GM12865 (cell line): ENCODE measurements around the gene RBM44.

Source experiments
- DNase-seq: peaks from one replicate; pipeline ENCODE4 v3.0.0; 2010; ENCODE audit warnings: low read depth
- H3K4me3 ChIP-seq: 2 replicates; pipeline ENCODE4 v1.5.1; 2011; ENCODE audit warnings: mild to moderate bottlenecking, low read depth, low read length, control low read depth
- TF ChIP-seq, protein P1 (sequence below): IDR thresholded peaks from 2 replicates; pipeline ENCODE4 v1.5.1; 2011; ENCODE audit warnings: low read length, control low read depth, low read depth, inconsistent platforms; ENCODE audit not compliant: insufficient read depth; ENCODE audit errors: missing control alignments

RBM44 gene

DNA sequence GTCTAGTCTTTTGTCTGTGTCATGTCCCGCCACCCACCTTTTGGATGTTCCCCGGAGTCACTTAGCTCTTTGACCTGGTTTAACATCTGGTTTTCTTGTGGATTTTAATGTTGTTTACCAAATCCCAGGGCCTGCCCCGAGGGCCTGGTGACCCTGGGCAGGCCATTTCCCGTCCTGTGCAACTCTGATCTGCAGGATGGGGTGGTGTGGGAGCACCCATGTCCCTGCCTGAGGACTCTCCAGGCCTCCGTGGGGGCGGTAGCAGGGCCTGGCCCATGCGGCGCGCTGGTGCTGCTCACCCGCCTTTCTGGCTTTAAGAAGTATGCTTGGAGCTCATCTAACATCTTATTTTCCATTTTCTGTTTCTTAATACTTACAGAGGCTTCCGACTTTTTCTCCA is 71.5 kb downstream of the RBM44 start:
- no peak for DNase-seq
- TF ChIP-seq, protein P1, sequence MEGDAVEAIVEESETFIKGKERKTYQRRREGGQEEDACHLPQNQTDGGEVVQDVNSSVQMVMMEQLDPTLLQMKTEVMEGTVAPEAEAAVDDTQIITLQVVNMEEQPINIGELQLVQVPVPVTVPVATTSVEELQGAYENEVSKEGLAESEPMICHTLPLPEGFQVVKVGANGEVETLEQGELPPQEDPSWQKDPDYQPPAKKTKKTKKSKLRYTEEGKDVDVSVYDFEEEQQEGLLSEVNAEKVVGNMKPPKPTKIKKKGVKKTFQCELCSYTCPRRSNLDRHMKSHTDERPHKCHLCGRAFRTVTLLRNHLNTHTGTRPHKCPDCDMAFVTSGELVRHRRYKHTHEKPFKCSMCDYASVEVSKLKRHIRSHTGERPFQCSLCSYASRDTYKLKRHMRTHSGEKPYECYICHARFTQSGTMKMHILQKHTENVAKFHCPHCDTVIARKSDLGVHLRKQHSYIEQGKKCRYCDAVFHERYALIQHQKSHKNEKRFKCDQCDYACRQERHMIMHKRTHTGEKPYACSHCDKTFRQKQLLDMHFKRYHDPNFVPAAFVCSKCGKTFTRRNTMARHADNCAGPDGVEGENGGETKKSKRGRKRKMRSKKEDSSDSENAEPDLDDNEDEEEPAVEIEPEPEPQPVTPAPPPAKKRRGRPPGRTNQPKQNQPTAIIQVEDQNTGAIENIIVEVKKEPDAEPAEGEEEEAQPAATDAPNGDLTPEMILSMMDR: no peak
- H3K4me3 ChIP-seq: no peak overlapping the region

DNA sequence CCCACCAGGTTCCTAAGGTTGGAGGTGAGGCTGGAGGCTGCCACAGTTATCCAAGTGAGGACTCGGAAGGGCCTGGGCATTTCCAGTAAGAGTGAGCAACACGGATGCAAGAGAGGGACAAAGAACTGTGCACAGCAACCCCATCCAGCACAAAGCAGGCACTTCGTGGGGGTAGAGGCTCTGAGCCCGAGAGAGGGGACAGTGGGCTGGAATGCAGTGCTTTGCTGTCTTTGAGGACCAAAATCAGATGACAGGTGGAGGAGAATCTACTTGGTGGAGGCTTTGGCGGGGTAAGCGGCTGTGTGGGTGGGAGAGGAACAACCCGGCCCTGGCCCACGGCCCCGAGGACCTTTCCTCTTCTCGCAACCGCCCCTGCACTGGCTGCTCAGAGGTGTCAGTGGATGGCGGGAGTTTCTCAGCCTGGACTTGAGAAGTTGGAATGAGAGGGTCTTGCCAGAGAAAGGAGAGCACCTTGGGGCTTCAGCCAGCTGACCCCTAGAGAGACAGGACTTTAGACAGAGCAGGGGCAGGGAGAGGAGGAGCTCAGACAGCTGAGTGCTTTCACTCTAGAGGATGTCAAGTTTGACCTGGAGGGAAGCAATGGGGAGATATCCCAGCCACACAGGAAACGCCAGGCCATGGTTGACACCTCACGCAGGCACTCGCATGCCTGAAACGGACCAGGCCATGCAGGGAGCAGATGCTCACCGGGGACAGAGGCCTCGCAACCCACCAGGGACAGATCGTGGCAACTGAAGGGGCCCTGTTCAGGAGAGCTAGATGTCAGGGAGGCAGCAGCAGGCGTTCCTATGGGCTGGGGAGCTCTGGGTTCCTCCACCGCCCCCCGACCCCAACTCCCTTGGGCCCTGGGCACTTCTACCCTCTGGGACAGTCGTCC is 72.4 kb downstream of the RBM44 start:
- TF ChIP-seq, protein P1: no peak
- DNase-seq: no peak
- H3K4me3 ChIP-seq: no peak overlapping the region

DNA sequence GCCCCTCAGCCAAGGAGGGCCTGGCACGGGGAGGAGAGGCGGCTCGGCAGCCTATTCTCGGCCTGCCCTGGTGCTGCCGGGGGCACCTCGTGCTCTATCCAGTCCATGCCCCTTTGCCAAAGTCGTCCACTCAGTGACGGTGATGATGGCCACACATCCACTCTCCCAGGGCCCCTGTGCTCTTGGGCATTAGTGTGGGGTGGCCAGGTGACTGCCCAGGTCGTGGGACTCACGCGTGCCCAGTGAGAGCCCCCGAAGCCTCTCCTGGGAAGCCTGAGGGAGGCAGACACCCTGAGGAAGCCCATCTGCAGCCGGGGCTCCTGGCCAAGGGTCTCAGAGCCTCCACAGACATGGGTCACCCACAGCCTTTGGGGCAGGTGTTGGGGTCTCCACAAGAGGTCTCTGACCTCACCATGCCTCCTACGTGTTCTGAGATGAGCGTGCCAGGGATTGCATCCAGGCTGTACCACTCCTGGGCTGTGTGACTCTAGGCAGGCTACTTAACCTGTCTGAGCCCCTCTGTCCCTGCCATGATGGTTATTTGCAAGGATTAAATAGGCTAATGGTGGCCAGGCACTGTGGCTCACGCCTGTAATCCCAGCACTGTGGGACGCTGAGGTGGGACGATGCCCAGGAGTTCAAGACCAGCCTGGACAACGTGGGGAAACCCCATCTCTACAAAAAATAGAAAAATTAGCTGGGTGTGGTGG is 73.8 kb downstream of the RBM44 start:
- DNase-seq: no peak
- no peak overlapping the region for H3K4me3 ChIP-seq
- TF ChIP-seq, protein P1: no peak

DNA sequence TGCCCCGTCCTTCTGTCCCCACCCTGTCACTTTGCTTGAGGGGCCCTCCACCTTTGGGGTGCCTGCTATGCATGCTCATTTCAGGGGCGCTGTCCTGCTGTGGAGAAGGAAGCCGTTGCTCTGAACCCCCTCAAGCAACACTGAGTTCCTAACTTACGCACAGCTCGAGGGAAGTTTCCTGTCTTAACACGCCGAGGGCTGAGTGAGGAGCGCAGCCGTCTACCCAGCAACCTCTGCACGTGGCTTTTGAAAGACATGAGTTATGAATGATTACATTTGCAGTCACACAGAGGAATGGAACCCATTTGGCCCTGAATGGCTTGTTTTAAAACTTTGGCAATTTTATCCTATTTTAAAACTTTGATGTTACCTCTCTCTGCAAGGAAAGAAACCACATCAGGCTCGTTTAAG is 74.8 kb downstream of the RBM44 start:
- H3K4me3 ChIP-seq: no peak overlapping the region
- TF ChIP-seq, protein P1: no peak
- DNase-seq: no peak

DNA sequence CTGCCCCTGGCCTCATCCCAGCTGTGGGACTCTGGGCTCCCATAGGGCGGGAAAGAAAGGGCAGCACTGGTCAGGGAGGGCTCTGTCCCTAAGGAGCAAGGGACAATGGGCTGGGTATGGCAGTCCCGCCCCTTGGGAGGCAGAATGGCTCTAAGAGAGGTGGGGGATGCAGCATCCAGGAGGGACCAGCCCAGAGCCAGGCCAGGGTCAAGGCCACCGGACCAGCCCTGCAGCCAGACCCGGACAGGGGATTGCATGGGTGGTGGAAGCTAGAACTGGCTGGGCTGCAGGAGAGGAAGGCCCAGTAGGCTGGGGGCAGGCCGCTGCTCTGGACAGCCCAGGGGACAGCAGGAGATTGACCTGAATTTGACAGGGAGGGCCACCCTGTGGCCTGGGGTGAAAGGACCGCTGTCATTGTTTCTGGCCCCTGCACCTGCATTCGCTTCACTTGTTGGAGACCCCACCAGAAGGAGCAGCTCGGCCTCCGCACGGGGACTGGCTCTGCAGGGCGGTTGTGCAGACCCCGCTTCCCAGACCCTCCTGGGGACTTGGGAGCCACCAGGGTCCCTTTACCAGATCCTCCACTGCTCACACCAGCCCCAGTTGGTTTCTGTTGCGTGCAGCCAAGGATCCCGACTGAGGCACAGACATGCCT is 75.4 kb downstream of the RBM44 start:
- H3K4me3 ChIP-seq: no peak overlapping the region
- DNase-seq: no peak
- TF ChIP-seq, protein P1: no peak

DNA sequence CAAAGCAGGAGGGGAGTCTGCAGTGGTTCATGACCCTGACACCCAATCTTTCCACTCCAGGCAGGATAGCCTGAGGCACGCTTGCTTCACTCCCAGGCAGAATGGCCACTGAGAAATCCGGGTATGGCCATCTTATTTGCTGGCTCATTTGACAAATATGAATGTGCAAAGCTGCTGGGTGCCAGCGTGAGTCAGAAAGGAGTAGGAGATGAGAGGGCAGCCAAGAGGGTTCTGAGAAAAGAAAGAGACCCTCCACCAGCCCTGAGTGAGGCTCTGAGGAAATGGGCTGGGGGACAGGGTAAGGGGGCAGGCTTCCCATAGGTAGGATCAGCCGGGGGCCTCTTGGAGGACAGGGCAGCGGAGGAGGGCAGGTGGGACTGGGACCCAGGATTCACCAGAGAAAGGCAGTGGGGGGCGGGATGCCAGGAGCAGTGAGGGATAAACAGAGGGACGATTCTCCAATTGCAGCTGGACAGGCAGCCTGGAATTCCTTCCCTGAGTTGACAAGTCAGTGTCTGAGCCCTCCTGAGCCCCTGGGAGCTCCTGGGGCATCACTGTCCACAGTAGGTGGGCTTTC is 76.1 kb downstream of the RBM44 start:
- no peak for DNase-seq
- TF ChIP-seq, protein P1: no peak
- no peak overlapping the region for H3K4me3 ChIP-seq
